BE2C (cell line): Measurements from ENCODE around the gene SQSTM1. TPM values are rescaled to one million over a fixed set of nuclear protein-coding genes. Genes with fewer than 3 reads are reported as not detected.
A peak's percentile ranks its signal among the peaks of the same experiment; 100 is the strongest.

Source experiments
- DNase-seq: peaks from one replicate; pipeline ENCODE4 v3.0.0-alpha.2; 2020
- H3K27me3 ChIP-seq: fragments of 250-450 bp; sonication (Bioruptor Pico); 2 replicates; pipeline ENCODE4 v1.5.1; 2020; ENCODE audit warnings: mild to moderate bottlenecking
- H3K36me3 ChIP-seq: fragments of 250-450 bp; sonication (Bioruptor Pico); 2 replicates; pipeline ENCODE4 v1.5.1; 2020; ENCODE audit warnings: mild to moderate bottlenecking
- H3K4me1 ChIP-seq: fragments of 250-450 bp; sonication (Bioruptor Pico); 2 replicates; pipeline ENCODE4 v1.5.1; 2020
- H3K4me3 ChIP-seq: 2 replicates; pipeline ENCODE4 v1.5.1; 2011; ENCODE audit warnings: low read depth, low read length
- H3K9me3 ChIP-seq: fragments of 250-450 bp; sonication (Bioruptor Pico); 2 replicates; pipeline ENCODE4 v1.5.1; 2020
- polyA plus RNA-seq: library from polyadenylated mRNA; unstranded; fragments of >200 nt; gene quantifications from one replicate; pipeline ENCODE4 v1.2.1, GENCODE V29; 2012; ENCODE audit warnings: low read depth, missing spikeins; ENCODE audit not compliant: insufficient read length, insufficient read depth
- TF ChIP-seq, protein P1 (sequence below): IDR thresholded peaks from 2 replicates; pipeline ENCODE4 v1.5.1; 2012; ENCODE audit warnings: mild to moderate bottlenecking, low read depth, low read length

The SQSTM1 gene
- polyA plus RNA-seq = 269 TPM

DNA sequence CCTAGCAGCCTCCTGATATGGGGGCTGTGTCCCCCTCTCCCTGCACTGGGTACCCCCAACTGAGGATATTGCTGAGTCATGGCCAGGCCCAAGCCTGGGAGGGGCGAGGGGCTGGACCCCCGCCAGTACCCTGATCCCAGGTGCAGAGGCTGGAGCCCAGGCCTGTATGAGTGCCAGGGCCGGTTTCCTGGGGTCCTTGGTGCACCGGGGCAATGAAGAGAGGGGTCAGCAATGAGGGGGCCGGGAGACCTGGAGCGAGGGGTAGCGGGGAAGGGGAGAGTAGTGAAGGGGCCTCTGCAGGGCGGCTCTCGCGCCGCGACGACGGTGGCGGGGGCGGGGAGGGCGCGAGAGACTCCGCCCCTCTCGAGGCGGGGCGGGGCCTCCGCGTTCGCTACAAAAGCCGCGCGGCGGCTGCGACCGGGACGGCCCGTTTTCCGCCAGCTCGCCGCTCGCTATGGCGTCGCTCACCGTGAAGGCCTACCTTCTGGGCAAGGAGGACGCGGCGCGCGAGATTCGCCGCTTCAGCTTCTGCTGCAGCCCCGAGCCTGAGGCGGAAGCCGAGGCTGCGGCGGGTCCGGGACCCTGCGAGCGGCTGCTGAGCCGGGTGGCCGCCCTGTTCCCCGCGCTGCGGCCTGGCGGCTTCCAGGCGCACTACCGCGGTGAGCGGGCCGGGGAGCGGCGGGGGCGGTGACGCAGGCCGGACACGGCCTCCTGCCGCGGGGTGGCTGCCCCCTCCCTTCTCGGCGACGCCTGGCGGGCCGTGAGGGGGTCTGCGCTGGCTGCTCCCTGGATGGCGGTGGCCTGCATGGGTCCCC, at the start of gene SQSTM1:
TSS of gene SQSTM1 (plus strand) at position 423 of the 815 bp plus-strand sequence. CDS start at position 455, 32 bp downstream.
- H3K4me3 ChIP-seq = peak within 1 kb of the TSS; percentile 89
- H3K4me1 ChIP-seq = peaks cover 22% of the 10 kb centered on the region
- DNase-seq = peak; percentile 83

DNA sequence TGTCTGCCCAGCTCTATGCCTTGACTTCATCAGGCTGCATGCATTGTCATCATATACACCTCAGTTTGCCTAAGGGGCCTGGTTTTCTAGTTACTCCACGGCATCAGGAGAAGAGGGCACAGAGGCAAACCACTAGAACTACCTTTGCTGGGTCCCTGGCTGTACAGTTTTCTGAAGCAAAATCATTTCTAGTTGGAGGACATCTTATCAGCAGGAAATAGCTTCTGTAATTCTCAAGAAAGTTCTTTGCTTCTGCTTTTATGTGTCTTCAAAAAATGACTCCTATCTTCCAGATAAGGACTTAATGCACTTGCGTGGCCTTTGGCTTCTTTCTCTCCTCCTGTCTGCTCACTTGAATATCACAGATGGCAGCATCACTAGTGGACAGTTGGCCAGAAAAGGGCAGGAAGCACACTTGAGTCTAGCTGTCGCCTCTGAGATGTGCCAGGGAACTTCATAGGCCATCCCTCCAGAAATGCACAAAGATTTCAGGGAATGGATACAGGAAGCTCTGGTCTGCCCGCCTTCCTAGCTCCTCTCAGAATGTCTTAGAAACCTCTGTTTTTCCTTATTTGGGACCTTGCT, 49.3 kb upstream of the SQSTM1 start:
- H3K4me3 ChIP-seq = no peak overlapping the region
- DNase-seq = no peak
- no peaks in the 10 kb centered on the region for H3K27me3 ChIP-seq
- peaks cover 3% of the 10 kb centered on the region for H3K4me1 ChIP-seq
- TF ChIP-seq, protein P1, sequence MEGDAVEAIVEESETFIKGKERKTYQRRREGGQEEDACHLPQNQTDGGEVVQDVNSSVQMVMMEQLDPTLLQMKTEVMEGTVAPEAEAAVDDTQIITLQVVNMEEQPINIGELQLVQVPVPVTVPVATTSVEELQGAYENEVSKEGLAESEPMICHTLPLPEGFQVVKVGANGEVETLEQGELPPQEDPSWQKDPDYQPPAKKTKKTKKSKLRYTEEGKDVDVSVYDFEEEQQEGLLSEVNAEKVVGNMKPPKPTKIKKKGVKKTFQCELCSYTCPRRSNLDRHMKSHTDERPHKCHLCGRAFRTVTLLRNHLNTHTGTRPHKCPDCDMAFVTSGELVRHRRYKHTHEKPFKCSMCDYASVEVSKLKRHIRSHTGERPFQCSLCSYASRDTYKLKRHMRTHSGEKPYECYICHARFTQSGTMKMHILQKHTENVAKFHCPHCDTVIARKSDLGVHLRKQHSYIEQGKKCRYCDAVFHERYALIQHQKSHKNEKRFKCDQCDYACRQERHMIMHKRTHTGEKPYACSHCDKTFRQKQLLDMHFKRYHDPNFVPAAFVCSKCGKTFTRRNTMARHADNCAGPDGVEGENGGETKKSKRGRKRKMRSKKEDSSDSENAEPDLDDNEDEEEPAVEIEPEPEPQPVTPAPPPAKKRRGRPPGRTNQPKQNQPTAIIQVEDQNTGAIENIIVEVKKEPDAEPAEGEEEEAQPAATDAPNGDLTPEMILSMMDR = no peak
- H3K9me3 ChIP-seq = no peaks in the 10 kb centered on the region
- H3K36me3 ChIP-seq = peaks cover 84% of the 10 kb centered on the region

More for the DNA sequence above, at the start of gene SQSTM1:
- TF ChIP-seq, protein P1 = no peak
- Histone ChIP-seq H3K27me3 (no peaks in the 10 kb centered on the region), H3K36me3 (peaks cover 28% of the 10 kb centered on the region), H3K9me3 (no peaks in the 10 kb centered on the region)

DNA sequence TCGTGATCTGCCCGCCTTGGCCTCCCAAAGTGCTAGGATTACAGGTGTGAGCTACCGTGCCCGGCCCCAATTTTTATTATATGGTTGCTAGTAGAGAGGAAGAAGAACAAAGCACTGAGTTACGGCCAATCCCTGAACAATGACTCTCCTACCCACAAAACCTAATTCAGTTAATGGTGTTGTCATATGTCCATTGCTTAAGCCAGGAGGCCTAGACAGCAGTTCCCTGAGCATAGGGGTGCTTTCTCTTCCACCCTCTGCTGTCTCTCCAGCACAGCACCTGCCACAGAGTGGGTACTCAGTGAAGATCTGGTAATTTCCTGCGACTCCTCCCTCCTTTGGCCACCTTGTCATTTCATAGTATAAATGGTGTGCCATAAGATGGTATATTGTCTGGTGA, 48.4 kb upstream of the SQSTM1 start:
- TF ChIP-seq, protein P1 = no peak
- H3K36me3 ChIP-seq = peaks cover 77% of the 10 kb centered on the region
- no peak overlapping the region for H3K4me3 ChIP-seq
- no peaks in the 10 kb centered on the region for H3K9me3 ChIP-seq
- H3K4me1 ChIP-seq = no peaks in the 10 kb centered on the region
- DNase-seq = no peak
- H3K27me3 ChIP-seq = no peaks in the 10 kb centered on the region

DNA sequence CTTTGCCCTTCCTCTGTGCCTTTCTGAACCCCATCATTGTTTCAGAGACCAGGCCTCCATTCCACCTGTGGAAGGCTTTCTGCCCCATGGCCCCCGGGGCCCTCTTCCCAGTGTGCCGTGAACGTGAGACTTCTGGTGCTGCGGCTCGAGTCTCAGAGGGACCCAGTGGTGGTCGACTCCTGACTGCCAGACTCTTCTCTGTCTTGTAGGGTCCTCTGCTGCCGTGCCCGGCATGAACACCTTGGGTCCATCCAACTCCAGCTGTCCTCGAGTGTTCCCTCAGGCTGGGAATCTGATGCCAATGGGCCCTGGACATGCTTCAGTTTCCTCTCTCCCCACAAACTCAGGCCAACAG, 47.0 kb upstream of the SQSTM1 start:
- Histone ChIP-seq H3K4me3 (no peak overlapping the region), H3K36me3 (peaks cover 78% of the 10 kb centered on the region), H3K4me1 (no peaks in the 10 kb centered on the region), H3K9me3 (no peaks in the 10 kb centered on the region), H3K27me3 (no peaks in the 10 kb centered on the region)
- TF ChIP-seq, protein P1 = no peak
- no peak for DNase-seq

DNA sequence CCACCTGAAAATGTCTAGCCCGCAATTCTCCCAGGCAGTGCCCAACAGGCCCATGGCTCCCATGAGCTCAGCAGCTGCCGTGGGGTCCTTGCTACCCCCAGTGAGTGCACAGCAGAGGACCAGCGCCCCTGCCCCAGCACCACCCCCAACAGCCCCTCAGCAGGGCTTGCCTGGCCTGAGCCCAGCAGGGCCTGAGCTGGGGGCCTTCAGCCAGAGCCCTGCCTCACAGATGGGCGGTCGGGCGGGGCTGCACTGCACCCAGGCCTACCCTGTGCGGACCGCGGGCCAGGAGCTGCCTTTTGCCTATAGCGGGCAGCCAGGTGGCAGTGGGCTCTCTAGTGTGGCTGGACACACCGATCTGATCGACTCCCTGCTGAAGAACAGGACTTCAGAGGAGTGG, 46.3 kb upstream of the SQSTM1 start:
- Histone ChIP-seq H3K4me3 (no peak overlapping the region), H3K36me3 (peaks cover 76% of the 10 kb centered on the region), H3K4me1 (no peaks in the 10 kb centered on the region), H3K27me3 (no peaks in the 10 kb centered on the region), H3K9me3 (no peaks in the 10 kb centered on the region)
- TF ChIP-seq, protein P1 = no peak
- no peak for DNase-seq

DNA sequence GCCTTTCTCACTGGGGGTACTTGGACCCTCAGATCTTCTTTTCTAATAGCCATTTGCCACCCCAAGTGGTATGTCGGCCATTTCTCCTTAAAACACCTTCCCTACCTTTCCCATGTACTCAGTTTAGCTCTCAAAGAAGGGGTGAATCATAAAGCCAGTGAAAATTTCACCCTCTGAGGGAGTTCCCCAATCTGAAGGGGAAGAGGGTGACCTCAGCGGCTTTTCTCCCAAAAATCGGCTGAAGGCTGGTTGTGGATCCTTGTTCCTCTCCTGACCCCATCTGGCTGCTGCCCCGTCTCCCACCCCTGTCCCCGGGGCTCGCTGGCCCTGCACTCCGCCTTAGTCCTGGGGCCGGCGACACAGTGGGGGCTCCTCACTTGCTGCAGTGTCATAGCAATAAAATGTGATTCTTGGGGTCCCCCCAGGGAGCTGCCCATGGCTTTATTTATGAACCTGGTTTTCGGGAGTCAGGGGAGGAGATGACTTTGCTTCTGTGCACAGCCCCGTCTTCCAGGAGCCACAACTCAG, 44.2 kb upstream of the SQSTM1 start:
- DNase-seq = no peak
- peaks cover 61% of the 10 kb centered on the region for H3K36me3 ChIP-seq
- no peak overlapping the region for H3K4me3 ChIP-seq
- no peaks in the 10 kb centered on the region for H3K4me1 ChIP-seq
- no peaks in the 10 kb centered on the region for H3K9me3 ChIP-seq
- TF ChIP-seq, protein P1 = no peak
- H3K27me3 ChIP-seq = no peaks in the 10 kb centered on the region
